ENCODE data around the gene POLQ.
"Not testable (repeated sequence)": the region's sequence is repeated elsewhere in the genome, so short reads cannot be mapped to it uniquely, and the experiment has no call there.

DNA sequence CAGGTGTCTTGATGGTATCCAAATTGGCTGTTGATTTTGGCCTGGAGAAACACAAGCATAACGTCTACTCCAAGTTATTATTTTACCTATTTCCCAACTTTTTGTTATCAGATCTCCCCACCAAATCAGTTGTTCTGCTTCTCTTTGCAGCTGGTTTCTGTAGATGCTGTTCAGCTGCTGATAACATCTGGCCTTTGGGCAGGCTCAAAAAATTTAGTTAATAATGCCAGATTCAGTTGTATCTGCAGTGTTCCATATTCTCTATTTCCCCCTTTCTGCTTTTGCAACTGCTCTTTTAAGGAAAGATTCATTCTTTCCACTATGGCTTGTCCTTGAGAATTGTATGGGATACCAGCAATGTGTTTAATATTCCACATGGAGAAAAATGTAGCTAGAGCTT is 149.8 kb downstream of the POLQ start:
- not testable (repeated sequence) for TF ChIP-seq CTCF (IDR thresholded peaks at IDR 0.05; ENCODE audit: extremely low read depth in 1 of 2, insufficient read depth in 1 of 2, low read depth in 1 of 2, low read length in 2 of 2); POLR2A (IDR thresholded peaks at IDR 0.05; ENCODE audit: low read depth, low read length); POLR2AphosphoS5 (IDR thresholded peaks at IDR 0.05; ENCODE audit: insufficient read depth, low read depth, low read length)

Measured in endothelial cell of umbilical vein (primary cell).